ENCODE measurements around the gene FZD10.
A peak's percentile ranks its signal among the peaks of the same experiment; 100 is the strongest.

The FZD10 gene

DNA sequence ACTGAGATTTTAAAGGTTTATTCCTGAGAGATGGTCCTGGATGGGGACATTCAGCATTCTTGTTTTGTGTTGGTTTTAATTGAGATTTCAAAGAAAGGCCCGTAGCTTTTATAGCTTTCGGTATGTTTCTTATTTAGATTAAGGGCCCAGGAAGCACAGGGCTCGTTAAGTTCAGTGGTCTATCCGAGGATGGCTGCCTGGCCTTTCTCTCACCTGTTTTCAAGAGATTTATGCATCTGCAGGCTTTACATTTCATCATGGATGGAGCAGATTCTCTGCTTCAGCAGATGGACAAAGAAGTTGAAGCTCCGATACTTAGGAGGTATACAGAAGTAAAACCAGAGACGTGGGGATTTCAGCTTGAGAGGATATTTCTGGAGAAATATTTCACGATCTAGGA is 16.0 kb downstream of the FZD10 start:
- TF ChIP-seq, protein P1, sequence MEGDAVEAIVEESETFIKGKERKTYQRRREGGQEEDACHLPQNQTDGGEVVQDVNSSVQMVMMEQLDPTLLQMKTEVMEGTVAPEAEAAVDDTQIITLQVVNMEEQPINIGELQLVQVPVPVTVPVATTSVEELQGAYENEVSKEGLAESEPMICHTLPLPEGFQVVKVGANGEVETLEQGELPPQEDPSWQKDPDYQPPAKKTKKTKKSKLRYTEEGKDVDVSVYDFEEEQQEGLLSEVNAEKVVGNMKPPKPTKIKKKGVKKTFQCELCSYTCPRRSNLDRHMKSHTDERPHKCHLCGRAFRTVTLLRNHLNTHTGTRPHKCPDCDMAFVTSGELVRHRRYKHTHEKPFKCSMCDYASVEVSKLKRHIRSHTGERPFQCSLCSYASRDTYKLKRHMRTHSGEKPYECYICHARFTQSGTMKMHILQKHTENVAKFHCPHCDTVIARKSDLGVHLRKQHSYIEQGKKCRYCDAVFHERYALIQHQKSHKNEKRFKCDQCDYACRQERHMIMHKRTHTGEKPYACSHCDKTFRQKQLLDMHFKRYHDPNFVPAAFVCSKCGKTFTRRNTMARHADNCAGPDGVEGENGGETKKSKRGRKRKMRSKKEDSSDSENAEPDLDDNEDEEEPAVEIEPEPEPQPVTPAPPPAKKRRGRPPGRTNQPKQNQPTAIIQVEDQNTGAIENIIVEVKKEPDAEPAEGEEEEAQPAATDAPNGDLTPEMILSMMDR (IDR thresholded peaks at IDR 0.05; ENCODE audit: unreplicated experiment in 3 of 3): no peak
- peaks cover 13% of the 10 kb centered on the region for H3K4me1 Mint-ChIP-seq
- H3K36me3 Mint-ChIP-seq (ENCODE audit: low read depth): no peaks in the 10 kb centered on the region
- peaks cover 43% of the 10 kb centered on the region for H3K27me3 Mint-ChIP-seq (ENCODE audit: low read depth)
- H3K4me3 Mint-ChIP-seq: peak overlapping the region in 2 of 3 experiments; percentile 16 to 17
- H3K27ac Mint-ChIP-seq: peak overlapping the region; percentile 3 to 88 (median 40)
- peaks cover 6% of the 10 kb centered on the region for H3K9me3 Mint-ChIP-seq

DNA sequence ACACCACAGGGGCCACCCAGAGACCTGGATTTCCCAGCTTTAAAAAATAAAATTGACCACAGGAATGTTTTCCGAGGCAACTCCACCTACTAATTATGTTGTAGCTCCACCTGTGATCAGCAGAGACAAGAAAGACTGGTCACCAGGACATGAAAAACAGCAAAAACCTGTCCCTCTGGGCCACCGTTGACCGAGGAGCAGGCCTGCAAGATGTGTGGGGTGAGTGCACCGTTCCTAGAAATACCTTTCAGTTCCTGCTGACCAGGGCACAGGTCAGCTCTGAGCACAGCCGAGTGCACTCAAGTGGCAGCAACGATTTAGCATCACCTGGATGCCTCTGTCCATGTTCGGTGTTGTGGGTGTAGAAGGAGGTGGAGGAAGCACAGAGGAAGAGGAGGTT is 16.9 kb downstream of the FZD10 start:
- no peak overlapping the region for H3K4me3 Mint-ChIP-seq
- H3K27me3 Mint-ChIP-seq (ENCODE audit: low read depth): peaks cover 43% of the 10 kb centered on the region
- no peaks in the 10 kb centered on the region for H3K36me3 Mint-ChIP-seq (ENCODE audit: low read depth)
- peaks cover 13% of the 10 kb centered on the region for H3K4me1 Mint-ChIP-seq
- peaks cover 6% of the 10 kb centered on the region for H3K9me3 Mint-ChIP-seq
- TF ChIP-seq, protein P1 (IDR thresholded peaks at IDR 0.05; ENCODE audit: unreplicated experiment in 3 of 3): no peak
- no peak overlapping the region for H3K27ac Mint-ChIP-seq

DNA sequence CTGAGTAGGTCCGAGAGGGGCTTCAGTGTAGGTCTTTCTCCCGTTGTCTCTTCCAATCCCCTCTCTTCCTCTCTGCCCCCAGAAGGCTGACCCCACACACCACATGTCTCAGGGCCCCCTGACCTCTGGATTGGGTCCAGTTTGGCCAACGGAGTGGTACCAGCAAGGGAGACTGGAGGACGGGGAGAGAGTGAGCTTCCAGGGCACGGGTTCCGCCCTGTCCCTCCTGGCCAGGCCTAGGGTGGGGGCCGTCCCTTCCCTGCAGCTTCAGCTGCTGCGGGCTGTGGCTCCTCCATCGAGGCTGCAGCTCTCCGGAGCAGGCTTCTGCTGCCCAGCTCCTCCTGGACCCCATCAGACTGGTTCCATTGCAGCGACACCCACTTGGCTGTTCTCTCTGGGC is 17.4 kb downstream of the FZD10 start:
- peaks cover 6% of the 10 kb centered on the region for H3K9me3 Mint-ChIP-seq
- no peak overlapping the region for H3K27ac Mint-ChIP-seq
- no peak overlapping the region for H3K4me3 Mint-ChIP-seq
- peaks cover 47% of the 10 kb centered on the region for H3K27me3 Mint-ChIP-seq (ENCODE audit: low read depth)
- H3K4me1 Mint-ChIP-seq: peaks cover 17% of the 10 kb centered on the region
- no peaks in the 10 kb centered on the region for H3K36me3 Mint-ChIP-seq (ENCODE audit: low read depth)
- TF ChIP-seq, protein P1 (IDR thresholded peaks at IDR 0.05; ENCODE audit: unreplicated experiment in 3 of 3): no peak

DNA sequence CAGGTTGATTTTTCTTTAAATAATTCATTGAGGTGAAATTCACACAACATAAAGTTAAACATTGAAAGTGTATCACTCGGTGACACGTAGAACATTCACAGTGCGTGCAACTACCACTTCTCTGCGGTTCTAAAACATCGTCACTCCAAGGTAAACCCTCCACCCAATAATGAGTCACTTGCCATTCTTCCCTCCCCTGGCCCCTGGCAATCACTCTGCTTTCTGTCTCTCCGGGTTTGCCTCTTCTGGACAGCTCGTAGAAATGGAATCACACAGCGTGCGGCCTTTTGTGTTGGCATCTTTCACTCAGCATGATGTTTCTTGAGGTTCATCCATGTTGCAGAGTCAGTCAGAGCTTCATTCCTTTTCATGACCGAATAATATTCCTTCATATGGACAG is 18.9 kb downstream of the FZD10 start:
- Mint-ChIP-seq H3K4me1 (peaks cover 32% of the 10 kb centered on the region), H3K4me3 (no peak overlapping the region), H3K27me3 (ENCODE audit: low read depth) (peaks cover 54% of the 10 kb centered on the region), H3K36me3 (ENCODE audit: low read depth) (no peaks in the 10 kb centered on the region), H3K27ac (no peak overlapping the region), H3K9me3 (peaks cover 6% of the 10 kb centered on the region)
- TF ChIP-seq, protein P1 (IDR thresholded peaks at IDR 0.05; ENCODE audit: unreplicated experiment in 3 of 3): no peak

DNA sequence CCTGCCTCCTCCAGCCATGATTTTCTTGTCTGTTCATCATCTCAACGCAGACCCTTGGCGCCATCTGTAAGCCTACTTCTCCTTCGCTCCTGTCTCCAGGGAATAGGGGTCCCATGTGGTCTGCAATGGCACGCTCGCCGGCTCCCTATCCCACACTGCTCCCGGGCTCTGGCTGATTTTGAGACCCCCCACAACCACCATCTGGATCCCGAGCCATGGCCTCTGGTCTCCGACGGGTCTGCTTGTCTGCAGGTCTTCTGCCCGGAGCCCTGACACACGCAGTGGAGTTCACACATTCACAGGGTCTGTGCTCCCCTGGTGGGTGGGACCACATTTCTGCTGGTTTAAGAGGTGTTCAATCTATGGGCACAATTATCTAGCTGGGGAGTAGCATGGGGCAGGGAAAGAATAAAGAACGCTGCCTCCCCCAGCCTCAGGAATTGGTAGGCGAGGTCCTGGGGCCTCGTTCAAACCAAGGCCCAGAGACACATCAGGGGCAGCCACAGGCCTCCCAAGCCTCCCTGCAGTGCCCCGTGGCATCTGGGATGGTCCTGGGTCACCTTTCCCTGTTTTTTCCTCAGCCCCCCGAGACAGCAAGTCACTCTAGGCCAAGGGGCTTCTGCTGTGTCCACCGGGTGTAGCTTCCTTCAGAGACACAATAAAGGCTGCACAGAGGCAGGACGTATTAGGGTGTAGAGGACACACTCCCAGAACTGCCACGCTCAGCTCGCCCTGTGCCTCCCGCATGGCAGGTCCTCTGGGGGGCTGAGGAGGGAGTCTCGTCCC is 21.5 kb downstream of the FZD10 start:
- no peak overlapping the region for H3K27ac Mint-ChIP-seq
- peaks cover 51% of the 10 kb centered on the region for H3K27me3 Mint-ChIP-seq (ENCODE audit: low read depth)
- H3K9me3 Mint-ChIP-seq: peaks cover 6% of the 10 kb centered on the region
- H3K36me3 Mint-ChIP-seq (ENCODE audit: low read depth): no peaks in the 10 kb centered on the region
- H3K4me3 Mint-ChIP-seq: no peak overlapping the region
- TF ChIP-seq, protein P1 (IDR thresholded peaks at IDR 0.05; ENCODE audit: unreplicated experiment in 3 of 3): no peak
- H3K4me1 Mint-ChIP-seq: peaks cover 30% of the 10 kb centered on the region

Measured in nephron (organoid).